Measurements from ENCODE around the gene CHMP1B.
"Not testable (repeated sequence)": the region's sequence is repeated elsewhere in the genome, so short reads cannot be mapped to it uniquely, and the experiment has no call there.

CHMP1B gene

GRCh38 chr18:11872479-11873136 is 21.4 kb downstream of the CHMP1B start:
- no peak for DNase-seq

DNA sequence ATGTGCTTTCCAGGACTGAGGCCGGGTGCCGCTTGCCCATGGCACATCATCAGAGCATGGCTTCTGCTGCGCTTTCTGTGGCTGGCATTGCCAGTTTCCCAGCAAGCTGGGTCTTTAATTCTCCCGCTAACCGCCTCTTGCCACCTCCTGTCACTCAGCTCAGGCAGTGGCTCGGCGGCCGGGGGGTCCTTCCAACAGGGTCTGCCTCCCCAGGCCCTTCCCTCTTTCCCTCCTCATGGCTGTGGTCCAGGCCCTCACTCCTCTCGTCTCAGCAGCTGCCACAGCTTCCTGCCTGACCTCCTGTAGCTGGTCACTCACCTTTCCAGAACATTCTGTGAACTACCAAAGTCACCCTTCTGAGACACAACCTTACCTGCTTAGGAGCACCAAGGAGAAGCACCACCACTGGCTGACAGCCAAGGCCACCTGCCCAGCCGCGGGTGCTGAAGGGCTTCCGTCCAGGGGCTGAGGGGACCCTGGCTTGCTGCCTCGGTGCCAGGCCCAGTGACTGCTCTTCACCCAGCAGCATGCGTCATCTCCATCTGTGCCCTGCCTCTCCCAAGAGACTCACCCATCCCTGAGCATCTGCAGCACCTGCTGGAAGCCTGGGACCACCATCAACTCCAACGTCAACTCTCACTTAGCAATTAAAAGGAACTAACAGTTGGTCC is 22.6 kb downstream of the CHMP1B start:
- DNase-seq = no peak

GRCh38 chr18:11874676-11875075 is 23.5 kb downstream of the CHMP1B start:
- no peak for DNase-seq

- no peak for DNase-seq
These were observed 26.4 kb downstream of the CHMP1B start for GRCh38 chr18:11877497-11878135.

- no peak for DNase-seq
These were observed 29.5 kb downstream of the CHMP1B start for GRCh38 chr18:11880586-11881304.

- DNase-seq = no peak
These were observed 31.4 kb downstream of the CHMP1B start for GRCh38 chr18:11882636-11883035.

- no peak for DNase-seq
These were observed 31.9 kb downstream of the CHMP1B start for GRCh38 chr18:11883153-11883552.

DNA sequence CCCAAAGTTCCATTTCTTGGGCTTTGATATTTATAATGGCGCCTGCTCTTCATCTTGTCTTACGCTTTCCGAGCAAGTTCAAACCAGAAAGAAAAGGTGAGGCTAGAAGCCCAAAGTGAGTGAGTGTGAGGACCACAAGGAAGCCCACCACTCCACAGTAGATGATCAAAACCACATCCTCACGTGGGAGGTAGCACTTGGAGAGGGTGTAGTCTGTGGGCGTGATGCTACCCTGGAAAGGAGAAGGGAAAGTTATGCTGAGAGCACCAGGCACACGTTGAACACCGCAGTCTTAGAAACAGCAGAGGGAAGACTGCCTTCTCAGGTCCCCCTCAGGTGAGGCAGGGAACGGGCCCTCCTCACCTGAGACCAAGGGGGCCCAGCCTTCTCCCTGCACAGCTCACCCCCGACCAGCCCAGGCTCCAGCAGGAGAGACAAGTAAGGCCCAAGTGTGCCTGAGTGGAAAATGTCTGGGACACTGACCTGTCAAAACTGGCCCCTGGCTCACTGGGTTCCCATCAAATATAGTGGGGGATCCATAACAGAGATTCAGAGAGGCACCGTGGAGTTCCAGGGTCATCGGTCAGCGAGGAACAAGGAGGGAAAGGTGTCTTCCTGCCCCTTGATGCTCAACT is 33.3 kb downstream of the CHMP1B start:
- no peak for DNase-seq

GRCh38 chr18:11885278-11885947 is 34.2 kb downstream of the CHMP1B start:
- DNase-seq = no peak

DNA sequence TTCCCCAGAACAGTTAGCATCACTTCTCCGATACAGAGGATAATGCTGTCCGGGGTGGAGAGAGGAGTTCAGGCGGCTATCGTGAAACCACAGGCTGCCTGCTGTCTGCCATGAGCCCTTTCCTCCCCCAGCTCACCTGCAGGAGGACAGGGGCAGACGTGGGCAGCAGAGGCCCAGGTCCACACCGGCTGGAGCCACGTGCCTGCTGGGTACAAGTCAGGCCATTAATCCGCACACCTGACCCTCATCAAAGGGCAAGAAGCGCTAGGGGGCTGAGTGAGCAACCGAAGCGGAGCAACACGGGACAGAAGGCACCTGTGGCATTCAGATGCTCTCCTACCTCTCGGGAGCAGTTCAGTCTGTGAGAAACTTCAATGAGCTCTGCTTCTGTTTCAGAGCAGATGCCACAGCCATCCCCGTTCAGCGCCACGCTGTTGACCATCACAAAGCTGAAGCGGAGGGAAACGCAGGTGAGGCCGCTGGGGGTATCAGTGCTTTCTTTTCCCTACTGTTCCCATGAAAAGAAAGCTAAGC is 35.4 kb downstream of the CHMP1B start:
- DNase-seq = no peak

GRCh38 chr18:11887328-11888128 is 36.3 kb downstream of the CHMP1B start:
- no peak for DNase-seq

- no peak for DNase-seq
These were observed 37.5 kb downstream of the CHMP1B start for GRCh38 chr18:11888726-11889125.

DNA sequence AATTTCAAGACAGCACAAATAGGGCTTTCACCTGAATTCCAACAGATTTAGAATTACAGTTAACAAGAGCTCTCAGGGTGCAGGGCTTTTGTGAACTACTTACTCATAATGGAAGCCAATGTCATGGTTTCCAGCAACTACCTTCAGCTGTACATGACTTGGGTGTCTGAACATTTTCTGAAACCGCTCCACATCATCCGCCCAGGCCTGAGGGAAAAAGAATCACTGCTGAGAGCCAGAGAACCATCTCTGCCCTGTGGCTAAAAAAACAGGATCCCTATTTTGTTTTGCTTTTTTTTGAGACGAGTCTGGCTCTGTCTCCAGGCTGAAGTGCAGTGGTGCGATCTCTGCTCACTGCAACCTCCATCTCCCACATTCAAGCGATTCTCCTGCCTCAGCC is 38.1 kb downstream of the CHMP1B start:
- DNase-seq = no peak

DNA sequence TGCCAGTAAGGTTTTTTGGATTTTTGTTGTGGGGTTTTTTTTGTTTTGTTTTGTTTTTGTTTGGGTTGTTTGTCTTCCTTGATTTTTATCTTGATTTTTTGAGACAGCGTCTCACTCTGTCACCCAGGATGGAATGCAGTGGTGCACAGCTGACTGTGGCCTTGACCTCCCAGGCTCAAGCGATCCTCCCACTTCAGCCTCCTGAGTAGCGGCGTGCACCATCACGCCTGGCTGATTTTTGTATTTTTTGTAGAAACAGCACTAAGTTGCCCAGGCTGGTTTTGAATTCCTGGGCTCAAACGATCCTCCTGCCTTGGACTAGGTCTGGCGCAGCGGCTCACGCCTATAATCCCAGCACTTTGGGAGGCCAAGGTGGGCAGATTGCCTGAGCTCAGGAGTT is 40.5 kb downstream of the CHMP1B start:
- DNase-seq = no peak

DNA sequence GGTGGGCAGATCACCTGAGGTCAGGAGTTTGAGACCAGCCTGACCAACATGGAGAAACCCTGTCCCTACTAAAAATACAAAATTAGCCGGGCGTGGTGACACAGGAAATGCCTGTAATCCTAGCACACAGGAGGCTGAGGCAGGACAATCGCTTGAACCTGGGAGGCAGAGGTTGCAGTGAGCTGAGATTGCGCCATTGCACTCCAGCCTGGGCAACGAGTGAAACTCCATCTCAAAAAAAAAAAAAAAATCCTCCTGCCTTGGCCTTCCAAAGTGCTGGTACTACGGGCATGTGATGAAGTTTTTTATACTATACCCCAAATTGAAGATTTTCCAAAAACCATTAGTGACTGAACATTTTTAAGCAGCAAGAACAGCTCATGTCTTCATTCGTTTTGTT is 41.2 kb downstream of the CHMP1B start:
- DNase-seq = not testable (repeated sequence)

- no peak for DNase-seq
These were observed 46.6 kb downstream of the CHMP1B start for GRCh38 chr18:11897781-11898180.

GRCh38 chr18:11899063-11899462 is 47.9 kb downstream of the CHMP1B start:
- DNase-seq = no peak

DNA sequence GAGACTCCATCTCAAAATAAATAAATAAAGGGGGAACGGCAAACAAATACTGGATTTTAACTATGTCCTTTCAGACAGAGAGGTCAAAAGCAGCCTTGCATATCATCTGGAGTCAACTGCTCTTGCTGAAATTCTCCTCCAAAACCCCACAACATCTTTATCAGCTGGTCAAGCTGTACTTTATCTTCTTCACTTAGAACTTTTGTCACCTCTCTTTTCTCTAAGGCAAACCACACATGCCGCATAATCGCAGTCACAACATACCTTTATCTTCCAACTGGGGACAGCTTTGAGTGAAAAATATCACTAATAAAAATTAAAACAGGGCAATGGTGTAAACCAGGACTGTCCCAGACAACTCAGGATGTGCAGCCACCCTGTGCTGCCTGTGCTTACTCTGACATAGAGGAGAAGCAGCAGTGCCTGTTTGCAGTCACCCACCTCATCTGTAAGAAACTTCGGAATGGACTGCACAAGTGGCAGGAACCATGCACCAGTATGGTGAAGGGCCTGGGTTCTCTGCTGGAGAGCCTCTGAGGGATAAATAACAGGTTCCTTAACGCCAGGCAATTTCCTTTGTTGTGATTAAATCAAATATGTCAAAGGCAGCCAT is 50.7 kb downstream of the CHMP1B start:
- no peak for DNase-seq

DNA sequence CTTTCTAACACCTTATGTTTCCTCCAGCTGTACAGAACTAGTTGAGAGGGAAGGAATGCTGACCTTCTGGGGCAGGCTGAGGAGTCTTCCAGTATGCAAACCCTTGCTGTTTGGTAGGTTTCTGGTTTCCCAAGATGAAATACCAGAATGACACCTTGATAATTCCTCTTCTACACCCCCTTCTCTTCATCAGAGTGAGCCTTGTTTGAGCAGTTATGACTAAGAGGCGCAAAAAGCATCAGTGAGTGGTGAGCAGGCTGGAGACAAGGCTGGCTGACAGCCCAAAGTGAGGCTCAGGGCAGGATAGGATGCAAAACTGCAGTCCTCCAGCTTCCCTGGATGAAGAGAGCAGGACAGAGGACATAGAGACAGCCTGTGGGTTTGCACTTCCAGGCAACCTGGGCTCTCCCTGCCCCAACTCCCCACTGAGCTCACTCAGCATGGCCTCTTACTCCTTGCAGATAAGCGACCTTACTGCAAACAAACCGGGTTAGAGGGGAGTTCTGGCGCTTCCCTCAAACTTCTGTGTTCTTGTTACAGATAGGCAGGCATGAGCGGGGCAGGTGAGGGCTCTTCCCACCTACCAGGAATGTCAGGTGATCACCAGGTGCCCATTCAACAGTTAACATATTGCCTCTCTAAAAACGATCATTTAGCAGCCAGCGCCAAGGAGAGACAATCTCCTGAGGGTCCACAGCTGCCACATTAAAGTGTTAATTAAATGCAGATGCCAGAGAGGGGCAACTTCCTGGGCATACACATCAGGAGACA is 51.5 kb downstream of the CHMP1B start:
- DNase-seq = no peak
